GM06990 (cell line): Measurements from ENCODE around the gene GHSR.

Experiments used
- DNase-seq: peaks from one replicate; pipeline ENCODE4 v3.0.0-alpha.2; 2011; ENCODE audit not compliant: insufficient read length; ENCODE audit errors: extremely low read depth
- H3K27me3 ChIP-seq: replicated peaks from 2 replicates; pipeline ENCODE4 v1.6.0; 2011; ENCODE audit warnings: low read length; ENCODE audit not compliant: control insufficient read depth, insufficient read depth
- H3K36me3 ChIP-seq: 2 replicates; pipeline ENCODE4 v1.5.1; 2011; ENCODE audit warnings: low read length; ENCODE audit not compliant: control insufficient read depth, insufficient read depth
- H3K4me3 ChIP-seq: replicated peaks from 2 replicates; pipeline ENCODE4 v1.5.1; 2011; ENCODE audit warnings: low read depth, mild to moderate bottlenecking, control low read depth, low read length
- TF ChIP-seq, protein P1 (sequence below): IDR thresholded peaks from 2 replicates; pipeline ENCODE4 v1.5.1; 2011; ENCODE audit warnings: low read length, control low read depth, mild to moderate bottlenecking, inconsistent platforms; ENCODE audit not compliant: insufficient read depth, poor library complexity, severe bottlenecking

Gene GHSR

GRCh38 chr3:172464306-172464705 is 16.1 kb upstream of the GHSR start:
- no peak for DNase-seq
- Histone ChIP-seq H3K27me3 (no peaks in the 10 kb centered on the region), H3K4me3 (no peak overlapping the region), H3K36me3 (no peaks in the 10 kb centered on the region)
- TF ChIP-seq, protein P1, sequence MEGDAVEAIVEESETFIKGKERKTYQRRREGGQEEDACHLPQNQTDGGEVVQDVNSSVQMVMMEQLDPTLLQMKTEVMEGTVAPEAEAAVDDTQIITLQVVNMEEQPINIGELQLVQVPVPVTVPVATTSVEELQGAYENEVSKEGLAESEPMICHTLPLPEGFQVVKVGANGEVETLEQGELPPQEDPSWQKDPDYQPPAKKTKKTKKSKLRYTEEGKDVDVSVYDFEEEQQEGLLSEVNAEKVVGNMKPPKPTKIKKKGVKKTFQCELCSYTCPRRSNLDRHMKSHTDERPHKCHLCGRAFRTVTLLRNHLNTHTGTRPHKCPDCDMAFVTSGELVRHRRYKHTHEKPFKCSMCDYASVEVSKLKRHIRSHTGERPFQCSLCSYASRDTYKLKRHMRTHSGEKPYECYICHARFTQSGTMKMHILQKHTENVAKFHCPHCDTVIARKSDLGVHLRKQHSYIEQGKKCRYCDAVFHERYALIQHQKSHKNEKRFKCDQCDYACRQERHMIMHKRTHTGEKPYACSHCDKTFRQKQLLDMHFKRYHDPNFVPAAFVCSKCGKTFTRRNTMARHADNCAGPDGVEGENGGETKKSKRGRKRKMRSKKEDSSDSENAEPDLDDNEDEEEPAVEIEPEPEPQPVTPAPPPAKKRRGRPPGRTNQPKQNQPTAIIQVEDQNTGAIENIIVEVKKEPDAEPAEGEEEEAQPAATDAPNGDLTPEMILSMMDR = no peak

- DNase-seq = no peak
- TF ChIP-seq, protein P1 = peak; percentile 94
- Histone ChIP-seq H3K36me3 (no peaks in the 10 kb centered on the region), H3K27me3 (no peaks in the 10 kb centered on the region), H3K4me3 (no peak overlapping the region)
Measured at GRCh38 chr3:172461530-172462138, 13.4 kb upstream of the GHSR start.

- DNase-seq = no peak
- Histone ChIP-seq H3K36me3 (no peaks in the 10 kb centered on the region), H3K4me3 (no peak overlapping the region), H3K27me3 (no peaks in the 10 kb centered on the region)
- TF ChIP-seq, protein P1 = no peak
Measured at GRCh38 chr3:172456404-172456803, 8.1 kb upstream of the GHSR start.

GRCh38 chr3:172454180-172454579 is 5.9 kb upstream of the GHSR start:
- Histone ChIP-seq H3K36me3 (no peaks in the 10 kb centered on the region), H3K4me3 (no peak overlapping the region), H3K27me3 (no peaks in the 10 kb centered on the region; the same call in 1 of the 2 replicates)
- no peak for DNase-seq
- TF ChIP-seq, protein P1 = no peak

DNA sequence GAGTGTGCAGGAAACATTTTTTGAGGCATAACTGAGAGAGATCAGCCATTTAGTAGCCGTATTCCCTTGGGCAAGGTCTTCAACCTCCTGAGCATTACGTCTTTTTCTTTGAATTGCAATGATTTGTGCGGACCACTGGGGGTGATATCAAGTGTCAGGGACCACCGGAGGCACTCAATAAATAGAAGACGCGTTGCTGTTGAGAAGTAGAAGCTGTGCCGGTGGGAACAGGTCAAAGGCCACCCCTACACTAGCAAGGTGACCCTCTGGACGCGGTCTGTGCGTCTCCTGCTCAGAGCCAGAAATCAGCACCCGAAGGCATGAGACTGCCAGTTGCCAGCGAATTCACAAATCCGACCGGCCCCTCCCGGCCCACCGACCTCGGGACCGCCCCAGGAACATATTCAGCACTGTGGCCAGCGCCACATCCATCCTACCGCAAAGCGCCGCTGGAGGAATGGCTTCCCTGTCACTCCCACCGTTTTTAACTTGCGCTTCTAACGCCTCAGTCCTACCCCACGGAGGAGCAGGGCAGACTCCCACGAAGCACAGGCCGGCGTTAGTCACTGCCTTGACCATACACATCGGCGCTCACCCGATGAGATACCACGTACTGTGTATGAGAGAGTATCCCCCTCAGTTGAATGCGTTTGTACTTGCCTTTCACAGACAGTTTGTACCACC is 1.4 kb upstream of the GHSR start:
- Histone ChIP-seq H3K36me3 (no peaks in the 10 kb centered on the region), H3K4me3 (no peak overlapping the region), H3K27me3 (no peaks in the 10 kb centered on the region; the same call in 1 of the 2 replicates)
- DNase-seq = no peak
- TF ChIP-seq, protein P1 = no peak
